ENCODE data around the gene FAM124A.

The FAM124A gene

GRCh38 chr13:51244637-51245405, 22.6 kb downstream of the FAM124A start:
- DNase-seq = no peak

- no peak for DNase-seq
These were observed 23.4 kb downstream of the FAM124A start for GRCh38 chr13:51245583-51245982.

- DNase-seq = no peak
These were observed 23.8 kb downstream of the FAM124A start for GRCh38 chr13:51246025-51246417.

- DNase-seq = no peak
These were observed 24.4 kb downstream of the FAM124A start for GRCh38 chr13:51246418-51247277.

GRCh38 chr13:51249255-51249654, 27.1 kb downstream of the FAM124A start:
- DNase-seq = no peak

GRCh38 chr13:51249770-51250741, 27.9 kb downstream of the FAM124A start:
- no peak for DNase-seq

GRCh38 chr13:51251480-51251879, 29.3 kb downstream of the FAM124A start:
- no peak for DNase-seq

- no peak for DNase-seq
These were observed 30.8 kb downstream of the FAM124A start for GRCh38 chr13:51252954-51253532.

GRCh38 chr13:51255556-51255955, 33.4 kb downstream of the FAM124A start:
- DNase-seq = no peak

GRCh38 chr13:51257187-51257586, 35.0 kb downstream of the FAM124A start:
- DNase-seq = no peak

GRCh38 chr13:51258612-51259548, 36.7 kb downstream of the FAM124A start:
- DNase-seq = no peak

- DNase-seq = no peak
These were observed 38.0 kb downstream of the FAM124A start for GRCh38 chr13:51260154-51260553.

- DNase-seq = no peak
These were observed 39.5 kb downstream of the FAM124A start for GRCh38 chr13:51261610-51262249.

GRCh38 chr13:51262501-51263211, 40.5 kb downstream of the FAM124A start:
- DNase-seq = no peak

GRCh38 chr13:51266642-51267041, 44.4 kb downstream of the FAM124A start:
- DNase-seq = no peak

GRCh38 chr13:51267622-51268021, 45.4 kb downstream of the FAM124A start:
- no peak for DNase-seq

- no peak for DNase-seq
These were observed 46.8 kb downstream of the FAM124A start for GRCh38 chr13:51269039-51269438.

GRCh38 chr13:51270623-51271415, 48.6 kb downstream of the FAM124A start:
- no peak for DNase-seq

GRCh38 chr13:51271528-51272085, 49.4 kb downstream of the FAM124A start:
- no peak for DNase-seq
